K562 (cell line): ENCODE data around the gene DIAPH1. TPM values are rescaled to one million over a fixed set of nuclear protein-coding genes. Genes with fewer than 3 reads are reported as not detected.

Experiments
- ATAC-seq: fragments of 200-7000 bp; cut with Tn5 transposase; 3 replicates; pipeline ENCODE4 v1.9.1; 2020; ENCODE audit warnings: moderate library complexity
- BruUV-seq: library from RNA; stranded (reverse); fragments of 400-500 nt; replicated peaks from 2 replicates; lab custom pipeline; 2021; lab: Mats Ljungman, UMichigan
- CTCF ChIA-PET: fragments of 300-600 bp; formaldehyde crosslinking; extraction: SDS; loops from one replicate; lab custom pipeline; 2021; ENCODE audit warnings: low intra/inter-chr PET ratio; lab: Yijun Ruan, JAX
- POLR2A ChIA-PET: fragments of 300-600, 350-650 bp; sonication (Branson Sonifier 250); formaldehyde crosslinking; extraction: SDS; loops from one replicate; lab custom pipeline; 2021; ENCODE audit warnings: antibody characterized with exemption, inconsistent platforms; lab: Yijun Ruan, JAX
- DNase-seq, 4 experiments: peaks; one replicate each; pipeline versions ENCODE4 v3.0.0 to v3.0.0-alpha.2; 2011 to 2018; ENCODE audit warnings: low spot score in 3 of 4, mixed read lengths in 3 of 4; ENCODE audit errors: extremely low read depth in 1 of 4
- FAIRE-seq: peaks from 2 replicates; lab custom pipeline; 2011; peaks lifted over from hg19 to GRCh38; lab: Jason Lieb, UNC
- H2AFZ ChIP-seq: 2 replicates; pipeline ENCODE4 v1.6.0; 2011; ENCODE audit warnings: low read depth, low read length, control low read depth, inconsistent platforms
- H3K27ac ChIP-seq: fragments of 200-600 bp; 3 replicates; pipeline ENCODE4 v1.8.0; 2011; ENCODE audit warnings: low read depth, mild to moderate bottlenecking, control low read depth, inconsistent platforms, low read length, moderate library complexity, mixed read lengths; ENCODE audit errors: extremely low read depth
- H3K27me3 ChIP-seq, 2 experiments: fragments of 300-600 bp in 1 of 2; 2 replicates in 1 of 2; 3 replicates in 1 of 2; pipeline versions ENCODE4 v1.6.0 to v1.8.0; 2011; ENCODE audit warnings: inconsistent platforms in 2 of 2, low read length in 2 of 2, mild to moderate bottlenecking in 1 of 2, mixed read lengths in 1 of 2, moderate library complexity in 1 of 2; ENCODE audit not compliant: control insufficient read depth in 2 of 2, insufficient read depth in 2 of 2
- H3K36me3 ChIP-seq: fragments of 300-600 bp; 3 replicates; pipeline ENCODE4 v1.8.0; 2011; ENCODE audit warnings: mild to moderate bottlenecking, low read length, inconsistent platforms; ENCODE audit not compliant: control insufficient read depth, insufficient read depth
- H3K4me1 ChIP-seq, 2 experiments: fragments of 200-600 bp in 1 of 2; replicated peaks in 1 of 2; 2 replicates in 1 of 2; 3 replicates in 1 of 2; pipeline versions ENCODE4 v1.5.1 to v1.8.0; 2011; ENCODE audit warnings: inconsistent platforms in 2 of 2, low read length in 2 of 2, mild to moderate bottlenecking in 1 of 2, mixed read lengths in 1 of 2, moderate library complexity in 1 of 2; ENCODE audit not compliant: control insufficient read depth in 2 of 2, insufficient read depth in 2 of 2
- H3K4me2 ChIP-seq: 2 replicates; pipeline ENCODE4 v1.6.1; 2011; ENCODE audit warnings: low read length, control low read depth, inconsistent platforms, mixed read lengths; ENCODE audit not compliant: insufficient read depth
- H3K4me3 ChIP-seq: fragments of 200-600 bp; sonication (generic), shearing (Covaris generic); 2 replicates; pipeline ENCODE4 v1.5.1; 2016; ENCODE audit warnings: control low read depth, inconsistent platforms
- H3K79me2 ChIP-seq: fragments of 200-600 bp; 3 replicates; pipeline ENCODE4 v1.8.0; 2011; ENCODE audit warnings: low read length, inconsistent platforms; ENCODE audit not compliant: control insufficient read depth, insufficient read depth
- H3K9ac ChIP-seq, 2 experiments: 2 replicates each; pipeline versions ENCODE4 v1.6.0 to v1.6.1; 2011; ENCODE audit warnings: low read depth in 2 of 2, low read length in 2 of 2, control low read depth in 1 of 2, inconsistent platforms in 1 of 2, mild to moderate bottlenecking in 1 of 2, mixed read lengths in 1 of 2; ENCODE audit not compliant: insufficient read depth in 1 of 2
- H3K9me1 ChIP-seq: one replicate; pipeline ENCODE4 v1.6.0; 2011; ENCODE audit warnings: inconsistent platforms, mild to moderate bottlenecking, low read length, moderate library complexity; ENCODE audit not compliant: control insufficient read depth, insufficient read depth
- H3K9me3 ChIP-seq: replicated peaks from 2 replicates; pipeline ENCODE4 v1.5.1; 2011; ENCODE audit warnings: low read depth, low read length, inconsistent platforms; ENCODE audit not compliant: control insufficient read depth, insufficient read depth
- H4K20me1 ChIP-seq: replicated peaks from 2 replicates; pipeline ENCODE4 v1.6.1; 2011; ENCODE audit warnings: low read length, inconsistent platforms, mixed read lengths; ENCODE audit not compliant: control insufficient read depth, insufficient read depth
- CREBBP ChIP-seq: IDR thresholded peaks from one replicate; pipeline ENCODE4 v1.6.1; 2012; ENCODE audit warnings: low read depth, mild to moderate bottlenecking, control low read depth, inconsistent platforms, low read length
- FOS ChIP-seq: IDR thresholded peaks from 3 replicates; pipeline ENCODE4 v1.6.1; 2011; ENCODE audit not compliant: insufficient read length; ENCODE audit errors: extremely low read depth
- HDGF ChIP-seq: fragments of 450-650 bp; IDR thresholded peaks from 2 replicates; pipeline ENCODE4 v1.6.1; 2016
- NFE2 ChIP-seq: IDR thresholded peaks from 2 replicates; pipeline ENCODE4 v1.6.1; 2014; ENCODE audit warnings: antibody characterized with exemption, low read depth
- SAFB ChIP-seq: fragments of 200-400 bp; formaldehyde crosslinking; IDR thresholded peaks from 2 replicates; pipeline ENCODE4 v1.6.1; 2017; ENCODE audit warnings: low read depth, low read length, borderline replicate concordance
- TAL1 ChIP-seq: fragments of 450-650 bp; IDR thresholded peaks from 2 replicates; pipeline ENCODE4 v1.6.1; 2016; ENCODE audit warnings: mild to moderate bottlenecking
- ZNF274 ChIP-seq: IDR thresholded peaks from 2 replicates; pipeline ENCODE4 v1.6.1; 2011; ENCODE audit warnings: low read depth, mild to moderate bottlenecking, low read length, moderate library complexity, borderline replicate concordance
- WGBS: fragments of 100-300 bp; shearing (Covaris generic); methylation state at CpG from one replicate; pipeline ENCODE4 v1.1.6; 2016; ENCODE audit warnings: low coverage, mixed read lengths; ENCODE audit not compliant: insufficient coverage; ENCODE audit errors: missing lambda C conversion rate; 5-methylcytosine and 5-hydroxymethylcytosine counted together
- in situ Hi-C: fragments of 300-500 bp; cut with MboI; formaldehyde crosslinking; loops from 4 replicates; pipeline ENCODE4 v1.15.0; 2018; ENCODE audit warnings: inconsistent platforms, mixed read lengths
- intact Hi-C: fragments of 100-400 bp; cut with micrococcal nuclease; formaldehyde crosslinking; loops from 2 replicates; pipeline ENCODE4 v1.14.2; 2022
- polyA plus RNA-seq, 8 experiments: library from polyadenylated mRNA; depleted of rRNA in 4 of 8; stranded (reverse) in 5 of 8; unstranded in 3 of 8; fragments of >200 nt; fragmentation: Nextera tagmentation in 2 of 8; fragmentation: Illumina TruSeq in 1 of 8; extraction: Ambion mirVana in 2 of 8; extraction: Trizol in 1 of 8; gene quantifications; 2 replicates each; pipeline versions ENCODE4 v1.2.1 to v1.2.3, GENCODE V29; 2011 to 2014; ENCODE audit warnings: inconsistent platforms in 1 of 8, missing spikeins in 1 of 8
- total RNA-seq, 7 experiments: library from RNA; depleted of rRNA in 6 of 7; stranded (reverse); fragments of >200 nt in 6 of 7; fragmentation: Illumina TruSeq in 2 of 7; extraction: Trizol in 2 of 7; gene quantifications; 2 replicates each; pipeline versions ENCODE4 v1.2.1 to v1.2.3, GENCODE V29; 2011 to 2021; ENCODE audit warnings: low replicate concordance in 1 of 7
- TF ChIP-seq, protein P1 (sequence below), 2 experiments: fragments of 450-650 bp in 1 of 2; sonication (generic) in 1 of 2; formaldehyde crosslinking in 1 of 2; IDR thresholded peaks in 1 of 2; conservative IDR thresholded peaks in 1 of 2; 2 replicates each; pipeline versions ENCODE4 v1.6.1 to v1.8.1; 2016 to 2023; ENCODE audit warnings: mild to moderate bottlenecking in 2 of 2, moderate library complexity in 2 of 2, inconsistent platforms in 1 of 2, missing genetic modification reagents in 1 of 2

DIAPH1 gene
- total and polyA plus RNA-seq, 9 of the 15 experiments (the other 6 are each of a cell fraction or from before 2014, with no cell fraction given) = 60.8 to 328 (median 97.8) TPM

DNA sequence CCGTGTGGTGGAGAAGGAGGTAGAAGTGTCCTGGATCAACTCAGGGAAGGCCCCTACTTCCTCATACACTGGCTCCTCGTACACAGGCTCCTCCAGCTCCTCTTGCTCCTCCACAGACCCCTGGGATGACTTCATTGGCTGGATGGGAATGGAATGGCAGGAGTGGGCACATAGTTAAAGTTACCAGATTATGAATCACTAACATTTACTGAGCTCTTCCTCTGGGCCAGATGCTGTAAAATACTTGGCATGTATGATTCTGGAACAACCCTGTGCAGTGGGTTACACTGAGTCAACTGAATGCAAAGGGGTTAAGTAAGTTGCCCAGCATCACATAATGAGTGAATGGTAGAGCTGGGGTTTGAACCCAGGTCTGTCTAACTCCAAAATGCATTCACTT, 35.5 kb upstream of the DIAPH1 start:
- no peaks in the 10 kb centered on the region for H3K9me3 ChIP-seq
- TF ChIP-seq ZNF274 = no peak
- TF ChIP-seq NFE2 = no peak
- no peak for TF ChIP-seq TAL1
- TF ChIP-seq HDGF = no peak
- no peak for TF ChIP-seq FOS
- TF ChIP-seq, protein P1, sequence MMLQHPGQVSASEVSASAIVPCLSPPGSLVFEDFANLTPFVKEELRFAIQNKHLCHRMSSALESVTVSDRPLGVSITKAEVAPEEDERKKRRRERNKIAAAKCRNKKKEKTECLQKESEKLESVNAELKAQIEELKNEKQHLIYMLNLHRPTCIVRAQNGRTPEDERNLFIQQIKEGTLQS (IDR thresholded peaks at IDR 0.05) = no peak
- TF ChIP-seq, protein P1 (CRISPR knock-in tag; conservative IDR thresholded peaks at IDR 0.05) = no peak
- no peak for TF ChIP-seq SAFB
- TF ChIP-seq CREBBP = no peak
- TF ChIP-seq, all 486 proteins: peak for 0
- POLR2A ChIA-PET = interaction anchor here (1.1 to 1.4 kb wide), 2 partner anchors 10 to 15 kb away, joined by 4 to 6 read pairs; no protein-coding TSS in a partner anchor

More for the DNA sequence above, 35.5 kb upstream of the DIAPH1 start:
- no peak for ATAC-seq
- Histone ChIP-seq H3K4me2 (no peak overlapping the region), H4K20me1 (no peaks in the 10 kb centered on the region), H3K79me2 (peaks cover 3% of the 10 kb centered on the region; the same call in 1 of the 3 replicates), H3K27ac (no peak overlapping the region), H3K36me3 (peaks cover 11% of the 10 kb centered on the region; the same call in 2 of the 3 replicates), H3K4me1 (peaks cover 17 to 22% of the 10 kb centered on the region in 2 experiments), H3K27me3 (no peaks in the 10 kb centered on the region), H3K9me1 (peaks cover 5% of the 10 kb centered on the region), H2AFZ (no peak overlapping the region), H3K9ac (peak overlapping the region in 1 of 2 experiments; percentile 17; a peak in 1 of 4 replicates), H3K4me3 (no peak overlapping the region)
- FAIRE-seq = no peak
- in situ Hi-C loops = no loop called here
- no peak for DNase-seq
- no TSS peak for BruUV-seq
- CTCF ChIA-PET = no interaction called here
- WGBS = 71% methylated on average over 2 of the region's 2 CpGs
- intact Hi-C loops = no loop called here
